Brain pericyte (primary cell): Measurements from ENCODE around the gene TAF11L4.
"Not testable (repeated sequence)": the region's sequence is repeated elsewhere in the genome, so short reads cannot be mapped to it uniquely, and the experiment has no call there.

ENCODE experiments used
- DNase-seq: peaks from one replicate; pipeline ENCODE4 v3.0.0-alpha.2; 2012; ENCODE audit warnings: low read depth, low spot score

The TAF11L4 gene

GRCh38 chr5:17521501-17521900, at the start of gene TAF11L4:
TAF11L4 (plus strand) TSS chr5:17521801.
- DNase-seq: not testable (repeated sequence)

GRCh38 chr5:17475064-17475463, 46.5 kb upstream of the TAF11L4 start:
- DNase-seq: not testable (repeated sequence)

- no peak for DNase-seq
Observed at GRCh38 chr5:17477043-17477442, 44.6 kb upstream of the TAF11L4 start.

GRCh38 chr5:17477573-17478265, 43.9 kb upstream of the TAF11L4 start:
- no peak for DNase-seq

- DNase-seq: no peak
Observed at GRCh38 chr5:17481378-17481777, 40.2 kb upstream of the TAF11L4 start.

- no peak for DNase-seq
Observed at GRCh38 chr5:17482790-17483189, 38.8 kb upstream of the TAF11L4 start.

DNA sequence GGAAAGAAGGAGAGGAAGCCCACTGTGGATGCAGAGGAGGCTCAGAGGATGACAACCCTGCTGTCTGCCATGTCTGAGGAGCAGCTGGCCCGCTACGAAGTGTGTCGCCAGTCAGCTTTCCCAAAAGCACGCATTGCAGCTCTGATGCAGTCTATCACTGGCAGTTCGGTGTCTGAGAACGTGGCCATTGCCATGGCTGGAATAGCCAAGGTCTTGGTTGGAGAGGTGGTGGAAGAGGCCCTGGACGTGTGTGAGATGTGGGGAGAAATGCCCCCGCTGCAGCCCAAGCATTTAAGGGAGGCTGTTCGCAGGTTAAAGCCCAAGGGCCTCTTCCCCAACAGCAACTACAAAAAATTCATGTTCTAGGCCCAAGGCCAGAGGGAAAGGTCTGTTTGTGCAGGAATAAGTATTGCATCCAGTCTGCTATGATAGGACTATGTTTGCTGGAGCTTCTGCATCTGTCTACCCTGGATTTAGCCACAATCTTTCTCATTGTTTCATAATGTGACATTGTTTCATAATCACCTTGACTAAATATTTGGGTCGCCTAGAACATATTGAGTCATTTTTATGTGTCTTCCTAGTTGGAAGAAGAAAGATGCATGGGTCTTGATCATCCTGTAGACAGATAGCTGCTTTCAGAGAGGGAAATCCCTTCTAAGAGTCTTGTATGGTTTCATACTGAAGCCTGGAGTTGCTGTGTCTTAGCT, 35.0 kb upstream of the TAF11L4 start:
- DNase-seq: not testable (repeated sequence)

- no peak for DNase-seq
Observed at GRCh38 chr5:17487174-17487512, 34.5 kb upstream of the TAF11L4 start.

DNA sequence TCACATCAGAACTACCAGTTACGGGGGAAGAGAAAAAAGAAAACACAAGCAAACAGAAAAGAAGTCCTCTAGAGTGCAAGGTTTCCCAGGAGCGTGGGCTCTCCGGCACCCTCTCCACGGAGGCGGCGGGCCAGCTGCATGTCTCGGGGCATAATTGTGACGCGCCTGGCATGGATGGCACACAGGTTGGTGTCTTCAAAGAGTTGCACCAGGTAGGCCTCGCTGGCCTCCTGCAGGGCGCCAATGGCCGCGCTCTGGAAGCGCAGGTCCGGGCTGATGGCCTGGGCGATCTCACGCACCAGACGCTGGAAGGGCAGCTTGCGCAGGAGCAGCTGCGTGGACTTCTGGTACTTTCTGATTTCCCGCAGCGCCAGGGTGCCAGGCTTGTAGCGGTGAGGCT, 30.3 kb upstream of the TAF11L4 start:
- DNase-seq: not testable (repeated sequence)

GRCh38 chr5:17492770-17493169, 28.8 kb upstream of the TAF11L4 start:
- DNase-seq: no peak

DNA sequence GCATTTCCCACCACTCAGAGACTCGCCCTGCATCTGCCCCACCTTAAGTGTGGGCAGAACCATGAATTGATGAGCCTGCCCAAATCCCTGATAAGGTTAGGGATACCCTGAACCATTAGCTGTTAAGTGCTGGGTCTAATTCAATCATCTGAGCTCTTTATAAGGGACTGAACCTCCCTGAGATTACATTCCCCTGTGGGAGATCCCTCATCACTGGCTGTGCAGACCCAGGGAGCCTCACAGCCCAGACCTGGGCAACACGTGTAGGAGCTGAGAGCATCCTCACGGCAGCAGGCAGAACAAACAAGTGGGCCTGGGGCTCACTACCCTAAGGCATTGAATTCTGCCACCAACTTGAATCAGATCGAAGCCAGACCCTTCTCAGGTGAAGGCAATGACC, 24.2 kb upstream of the TAF11L4 start:
- DNase-seq: no peak

DNA sequence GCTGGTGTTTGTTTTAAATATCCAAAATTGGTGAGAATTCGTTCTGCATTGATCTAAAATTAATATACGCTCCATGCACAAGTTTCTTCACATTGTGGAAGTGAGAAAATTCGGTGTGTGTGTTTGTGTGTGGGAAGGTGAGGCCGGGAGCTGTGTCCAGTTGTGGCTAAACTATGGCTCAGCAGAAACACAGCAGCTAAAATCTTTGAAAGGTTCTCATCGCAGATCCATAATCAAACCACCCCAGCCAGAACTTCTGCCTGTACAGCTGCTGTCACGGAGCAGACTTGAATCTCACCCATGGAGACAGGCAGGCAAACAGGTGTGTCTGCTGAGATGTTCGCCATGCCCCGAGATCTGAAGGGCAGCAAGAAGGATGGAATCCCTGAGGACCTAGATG, 23.7 kb upstream of the TAF11L4 start, which contains the start of gene TAF11L2:
Gene TAF11L2, plus strand, starts transcription at position 301 of the 400 bp plus-strand sequence.
- DNase-seq: not testable (repeated sequence)

GRCh38 chr5:17511775-17512325, 9.8 kb upstream of the TAF11L4 start:
- no peak for DNase-seq

- DNase-seq: not testable (repeated sequence)
Observed at GRCh38 chr5:17517526-17517925, 4.1 kb upstream of the TAF11L4 start.

DNA sequence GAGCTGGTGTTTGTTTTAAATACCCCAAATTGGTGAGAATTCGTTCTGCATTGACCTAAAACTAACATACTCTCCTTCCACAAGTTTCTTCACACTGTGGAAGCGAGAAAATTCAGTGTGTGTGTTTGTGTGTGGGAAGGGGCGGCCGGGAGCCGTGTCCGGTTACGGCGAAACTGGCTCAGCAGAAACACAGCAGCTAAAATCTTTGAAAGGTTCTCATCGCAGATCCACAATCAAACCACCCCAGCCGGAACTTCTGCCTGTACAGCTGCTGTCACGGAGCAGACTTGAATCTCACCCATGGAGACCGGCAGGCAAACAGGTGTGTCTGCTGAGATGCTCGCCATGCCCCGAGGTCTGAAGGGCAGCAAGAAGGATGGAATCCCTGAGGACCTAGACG, 3.5 kb upstream of the TAF11L4 start, which contains the start of gene TAF11L3:
Gene TAF11L3, plus strand, starts transcription at position 301 of the 400 bp plus-strand sequence.
- DNase-seq: not testable (repeated sequence)

GRCh38 chr5:17519508-17519907, 2.1 kb upstream of the TAF11L4 start:
- not testable (repeated sequence) for DNase-seq

- not testable (repeated sequence) for DNase-seq
Observed at GRCh38 chr5:17524935-17525334, 3.3 kb downstream of the TAF11L4 start, which contains the start of gene TAF11L5. TAF11L5 (plus strand) TSS chr5:17525235.

DNA sequence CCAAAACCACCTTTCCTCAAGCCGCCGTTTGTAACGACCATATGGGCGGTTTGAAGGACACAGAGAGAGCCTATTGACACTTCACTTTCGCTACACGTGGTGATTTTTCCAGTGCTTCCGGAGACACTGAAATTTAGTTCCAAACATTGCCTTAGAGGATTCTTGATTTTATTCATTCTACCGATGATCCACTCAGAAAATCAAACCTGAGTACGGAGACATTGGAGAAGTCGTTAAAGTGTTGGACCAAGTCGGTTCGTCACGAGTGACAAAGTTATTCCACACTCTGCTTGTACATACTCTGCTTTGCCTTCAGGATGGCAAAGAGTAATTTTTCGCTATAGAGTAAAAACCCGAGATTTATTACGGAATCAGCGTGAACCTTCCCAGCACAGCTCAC, 4.9 kb downstream of the TAF11L4 start:
- not testable (repeated sequence) for DNase-seq

DNA sequence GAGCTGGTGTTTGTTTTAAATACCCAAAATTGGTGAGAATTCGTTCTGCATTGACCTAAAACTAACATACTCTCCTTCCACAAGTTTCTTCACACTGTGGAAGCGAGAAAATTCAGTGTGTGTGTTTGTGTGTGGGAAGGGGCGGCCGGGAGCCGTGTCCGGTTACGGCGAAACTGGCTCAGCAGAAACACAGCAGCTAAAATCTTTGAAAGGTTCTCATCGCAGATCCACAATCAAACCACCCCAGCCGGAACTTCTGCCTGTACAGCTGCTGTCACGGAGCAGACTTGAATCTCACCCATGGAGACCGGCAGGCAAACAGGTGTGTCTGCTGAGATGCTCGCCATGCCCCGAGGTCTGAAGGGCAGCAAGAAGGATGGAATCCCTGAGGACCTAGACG, 6.8 kb downstream of the TAF11L4 start, which contains the start of gene TAF11L6:
Gene TAF11L6, plus strand, starts transcription at position 301 of the 400 bp plus-strand sequence.
- DNase-seq: not testable (repeated sequence)
